GM18498 (cell line): ENCODE results near the gene ADGRV1.
A peak's percentile ranks its signal among the peaks of the same experiment; 100 is the strongest.

Experiments used
- ATAC-seq: cut with Tn5 transposase; IDR thresholded peaks from one replicate; pipeline ENCODE4 v1.9.1; 2021; ENCODE audit warnings: mild to moderate bottlenecking, moderate library complexity; ENCODE audit not compliant: unreplicated experiment

The ADGRV1 gene

GRCh38 chr5:90861843-90862586, 303.4 kb downstream of the ADGRV1 start:
- no peak for ATAC-seq

GRCh38 chr5:90865180-90865579, 306.6 kb downstream of the ADGRV1 start:
- no peak for ATAC-seq

- peak; percentile 69 for ATAC-seq
These were observed 307.7 kb downstream of the ADGRV1 start for GRCh38 chr5:90866333-90866732.

- no peak for ATAC-seq
These were observed 308.5 kb downstream of the ADGRV1 start for GRCh38 chr5:90866915-90867731.

GRCh38 chr5:90868799-90869198, 310.2 kb downstream of the ADGRV1 start:
- no peak for ATAC-seq

- no peak for ATAC-seq
These were observed 312.9 kb downstream of the ADGRV1 start for GRCh38 chr5:90871391-90871991.

- ATAC-seq = no peak
These were observed 314.5 kb downstream of the ADGRV1 start for GRCh38 chr5:90873033-90873517.

GRCh38 chr5:90874066-90874465, 315.5 kb downstream of the ADGRV1 start:
- no peak for ATAC-seq

GRCh38 chr5:90875456-90875855, 316.9 kb downstream of the ADGRV1 start:
- ATAC-seq = no peak

- no peak for ATAC-seq
These were observed 317.8 kb downstream of the ADGRV1 start for GRCh38 chr5:90876366-90876765.

- no peak for ATAC-seq
These were observed 318.5 kb downstream of the ADGRV1 start for GRCh38 chr5:90877049-90877448.

- no peak for ATAC-seq
These were observed 319.5 kb downstream of the ADGRV1 start for GRCh38 chr5:90878081-90878480.

GRCh38 chr5:90878549-90879196, 320.1 kb downstream of the ADGRV1 start:
- ATAC-seq = no peak

- ATAC-seq = no peak
These were observed 323.1 kb downstream of the ADGRV1 start for GRCh38 chr5:90881626-90882150.

GRCh38 chr5:90882448-90882847, 323.9 kb downstream of the ADGRV1 start:
- no peak for ATAC-seq

GRCh38 chr5:90885180-90885868, 326.7 kb downstream of the ADGRV1 start:
- ATAC-seq = no peak

GRCh38 chr5:90886381-90886780, 327.8 kb downstream of the ADGRV1 start:
- no peak for ATAC-seq

GRCh38 chr5:90888511-90889324, 330.1 kb downstream of the ADGRV1 start:
- no peak for ATAC-seq

- no peak for ATAC-seq
These were observed 330.7 kb downstream of the ADGRV1 start for GRCh38 chr5:90889325-90889600.

GRCh38 chr5:90890180-90890579, 331.6 kb downstream of the ADGRV1 start:
- ATAC-seq = no peak
